ENCODE data around the gene MLXIPL.

DNA sequence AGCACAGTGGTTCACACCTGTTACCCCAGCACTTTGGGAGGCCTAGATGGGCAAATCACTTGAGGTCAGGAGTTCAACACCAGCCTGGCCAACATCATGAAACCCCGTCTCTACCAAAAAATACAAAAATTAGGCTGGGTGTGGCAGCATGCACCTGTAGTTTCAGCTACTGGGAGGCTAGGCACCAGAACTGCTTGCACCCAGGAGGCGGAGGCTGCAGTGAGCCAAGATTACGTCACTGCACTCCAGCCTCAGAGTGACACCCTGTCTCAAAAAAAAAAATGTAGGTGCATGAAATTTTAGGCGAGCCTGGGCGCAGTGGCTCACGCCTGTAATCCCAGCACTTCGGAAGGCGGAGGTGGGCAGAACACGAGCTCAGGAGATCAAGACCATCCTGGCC is 76.5 kb downstream of the MLXIPL start:
- no peak for TF ChIP-seq POLR2AphosphoS5 (IDR thresholded peaks at IDR 0.05)
- TF ChIP-seq CTCF (IDR thresholded peaks at IDR 0.05): no peak
